Measurements from ENCODE around the gene CPT2. TPM values are rescaled to one million over a fixed set of nuclear protein-coding genes. Genes with fewer than 3 reads are reported as not detected.

Gene CPT2
- total and polyA plus RNA-seq, 9 of the 15 experiments (the other 6 are each of a cell fraction or from before 2014, with no cell fraction given): 7.6 to 25.1 (median 16.8) TPM

GRCh38 chr1:53183095-53183990 lies 13.3 kb upstream of the CPT2 start (continued):
- TF ChIP-seq ZNF584 (CRISPR knock-in tag; IDR thresholded peaks at IDR 0.05; ENCODE audit: low read depth) (no peak), ZKSCAN3 (CRISPR knock-in tag; IDR thresholded peaks at IDR 0.05) (no peak), SRSF3 (IDR thresholded peaks at IDR 0.05; ENCODE audit: insufficient read depth, low read length) (no peak), PTTG1 (tag; IDR thresholded peaks at IDR 0.05; ENCODE audit: low read depth) (no peak), UBTF (IDR thresholded peaks at IDR 0.05; ENCODE audit: borderline replicate concordance in 1 of 2, low read depth in 2 of 2, low read length in 2 of 2) (no peak), CC2D1A (IDR thresholded peaks at IDR 0.05) (no peak), TCF15 (CRISPR knock-in tag; IDR thresholded peaks at IDR 0.05) (no peak), MTA3 (IDR thresholded peaks at IDR 0.05; ENCODE audit: borderline replicate concordance) (0 out of 2 replicates have a peak, but pooled peaks have one; percentile 23), NFE2L1 (tag; IDR thresholded peaks at IDR 0.05; ENCODE audit: borderline replicate concordance, low read depth) (no peak), PRDM10 (IDR thresholded peaks at IDR 0.05; ENCODE audit: partially characterized antibody) (peak; percentile 18), E2F5 (CRISPR knock-in tag; IDR thresholded peaks at IDR 0.05) (no peak), ZBTB49 (CRISPR knock-in tag; IDR thresholded peaks at IDR 0.05; ENCODE audit: borderline replicate concordance) (no peak), ZNF717 (CRISPR knock-in tag; IDR thresholded peaks at IDR 0.05) (no peak), MED1 (CRISPR knock-in tag; IDR thresholded peaks at IDR 0.05; ENCODE audit: borderline replicate concordance) (no peak), NR2C2 (CRISPR knock-in tag; IDR thresholded peaks at IDR 0.05) (peak; percentile 34; the same call in 1 of the 2 replicates), NR2C2 (tag; IDR thresholded peaks at IDR 0.05) (peak; percentile 91)
